Measurements from ENCODE around the gene XIRP2. TPM values are rescaled to one million over a fixed set of nuclear protein-coding genes. Genes with fewer than 3 reads are reported as not detected.

The XIRP2 gene
- total RNA-seq, 4 donors from 2014 or later = not detected

GRCh38 chr2:167258712-167259111, 370.4 kb downstream of the XIRP2 start:
- no peak for TF ChIP-seq CTCF (IDR thresholded peaks at IDR 0.05; ENCODE audit: low read depth)

- TF ChIP-seq CTCF (IDR thresholded peaks at IDR 0.05; ENCODE audit: low read depth) = no peak
These were observed 376.1 kb downstream of the XIRP2 start for GRCh38 chr2:167264380-167264779.

DNA sequence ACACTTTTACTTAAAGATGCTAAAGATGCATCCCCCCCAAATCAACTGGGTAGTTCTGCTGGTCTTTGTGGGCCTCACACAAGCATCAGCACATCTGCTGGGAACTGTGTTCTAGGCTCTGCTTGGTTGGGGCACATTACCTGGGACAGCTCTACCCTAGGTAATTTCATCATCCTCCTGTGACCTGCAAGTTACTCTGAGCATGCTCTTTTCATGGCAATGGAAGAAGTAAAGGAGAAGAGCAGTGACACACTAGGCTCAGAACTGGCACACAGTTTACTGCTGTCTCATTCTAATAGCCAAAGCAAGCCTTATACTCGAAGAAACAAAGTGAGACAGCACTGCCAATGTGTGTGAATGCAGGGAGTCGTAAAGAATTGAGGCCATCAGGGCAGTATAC, 376.7 kb downstream of the XIRP2 start:
- no peak for TF ChIP-seq CTCF (IDR thresholded peaks at IDR 0.05; ENCODE audit: low read depth)

DNA sequence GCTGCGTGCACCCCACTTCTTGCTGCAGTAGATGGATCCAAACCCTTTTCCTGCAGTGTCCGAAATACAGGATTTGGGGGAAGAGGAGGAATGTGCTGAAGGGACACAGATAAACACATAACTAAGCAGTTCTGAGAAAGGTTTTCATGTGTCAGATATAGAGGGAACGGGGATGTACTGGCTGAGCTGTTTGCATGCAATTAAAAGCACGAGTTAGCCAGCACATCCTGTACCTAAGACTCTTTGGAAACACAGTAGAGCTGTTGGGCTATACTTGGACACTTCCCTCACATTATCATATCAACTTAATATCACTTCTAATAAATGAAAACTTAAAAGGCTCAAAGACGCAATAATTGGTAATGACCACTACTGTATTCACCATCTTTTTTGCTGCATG, 377.4 kb downstream of the XIRP2 start:
- no peak for TF ChIP-seq CTCF (IDR thresholded peaks at IDR 0.05; ENCODE audit: low read depth)

GRCh38 chr2:167271932-167272331, 383.7 kb downstream of the XIRP2 start:
- no peak for TF ChIP-seq CTCF (IDR thresholded peaks at IDR 0.05; ENCODE audit: low read depth)

DNA sequence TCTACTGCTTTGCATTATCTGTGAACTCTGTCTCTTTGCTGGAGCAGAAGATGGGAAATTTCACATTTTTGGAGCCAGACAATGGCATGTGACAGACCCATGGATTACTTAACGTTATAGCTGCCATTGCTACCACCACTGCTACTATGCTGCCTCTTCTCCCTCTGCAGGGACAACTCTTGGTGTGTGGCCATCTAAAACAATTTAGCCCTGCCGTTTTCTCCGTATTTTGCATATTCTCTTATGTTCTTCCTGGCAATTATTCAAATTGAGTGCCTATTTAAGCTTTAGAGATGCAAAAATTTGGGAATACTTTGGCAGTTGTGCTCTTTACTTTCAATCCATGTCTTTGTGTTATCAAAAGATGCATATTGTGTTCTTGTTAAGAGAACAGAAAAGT, 386.8 kb downstream of the XIRP2 start:
- no peak for TF ChIP-seq CTCF (IDR thresholded peaks at IDR 0.05; ENCODE audit: low read depth)

GRCh38 chr2:167279810-167280209, 391.5 kb downstream of the XIRP2 start:
- no peak for TF ChIP-seq CTCF (IDR thresholded peaks at IDR 0.05; ENCODE audit: low read depth)

Measured in subcutaneous adipose tissue (tissue), 4 donors.